ENCODE data around the gene INPP5A. TPM values are rescaled to one million over a fixed set of nuclear protein-coding genes. Genes with fewer than 3 reads are reported as not detected.

Gene INPP5A
- total RNA-seq, 2 experiments from 2014 or later = 7.4 to 7.5 TPM

DNA sequence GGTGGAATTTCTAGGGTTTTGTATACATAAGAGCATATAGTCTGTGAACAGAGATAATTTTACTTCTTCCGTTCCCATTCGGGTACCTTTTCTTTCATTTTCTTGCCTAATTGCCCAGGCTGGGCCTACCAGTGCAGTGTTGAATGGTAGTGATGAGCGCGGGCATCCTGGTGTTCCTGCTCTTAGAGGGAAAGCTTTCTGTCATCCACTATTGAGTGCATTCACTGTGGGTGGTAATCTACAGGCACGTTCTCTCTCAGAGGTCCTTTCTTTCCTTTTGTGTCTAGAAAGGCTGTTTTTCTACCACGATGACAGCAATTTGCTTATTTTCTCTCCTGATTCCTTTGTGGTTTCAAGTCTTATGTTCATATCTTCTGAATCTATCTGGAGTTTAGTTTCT is 65.0 kb downstream of the INPP5A start:
- Mint-ChIP-seq H3K27me3 (no peaks in the 10 kb centered on the region), H3K4me3 (no peak overlapping the region), H3K27ac (no peak overlapping the region), H3K4me1 (ENCODE audit: low read depth) (no peaks in the 10 kb centered on the region), H3K36me3 (peaks cover 19% of the 10 kb centered on the region), H3K9me3 (peaks cover 26% of the 10 kb centered on the region)
- POLR2A ChIA-PET = no interaction called here
- intact Hi-C loops (cut with micrococcal nuclease) = loop anchor here (1.0 kb wide), 1 partner anchor 12 kb away; no protein-coding TSS in a partner anchor
- CTCF ChIA-PET = interaction anchor here (2.0 kb wide), 1 partner anchor 52 kb away, joined by 4 read pairs; no protein-coding TSS in a partner anchor
- DNase-seq = no peak

DNA sequence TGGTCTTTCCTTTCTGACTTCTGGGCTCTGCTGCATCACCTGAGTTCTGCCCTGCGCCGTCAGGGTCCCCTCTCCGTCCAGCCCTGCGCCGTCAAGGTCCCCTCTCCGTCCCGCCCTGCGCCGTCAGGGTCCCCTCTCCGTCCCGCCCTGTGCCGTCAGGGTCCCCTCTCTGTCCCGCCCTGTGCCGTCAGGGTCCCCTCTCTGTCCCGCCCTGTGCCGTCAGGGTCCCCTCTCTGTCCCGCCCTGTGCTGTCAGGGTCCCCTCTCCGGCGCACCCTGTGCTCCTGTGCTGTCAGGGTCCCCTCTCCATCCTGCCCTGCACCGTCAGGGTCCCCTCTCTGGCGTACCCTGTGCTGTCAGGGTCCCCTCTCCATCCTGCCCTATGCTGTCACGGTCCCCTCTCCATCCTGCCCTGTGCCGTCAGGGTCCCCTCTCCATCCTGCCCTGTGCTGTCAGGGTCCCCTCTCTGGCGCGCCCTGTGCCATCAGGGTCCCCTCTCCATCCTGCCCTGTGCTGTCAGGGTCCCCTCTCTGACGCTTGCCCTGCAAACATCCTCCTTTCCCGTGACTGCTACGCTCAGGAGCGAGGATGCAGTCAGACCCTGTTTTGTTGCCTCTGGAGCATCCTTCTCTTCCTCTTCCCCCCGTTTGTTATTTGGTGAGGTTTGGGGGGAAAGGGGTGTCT is 66.4 kb downstream of the INPP5A start:
- Mint-ChIP-seq H3K4me1 (ENCODE audit: low read depth) (no peaks in the 10 kb centered on the region), H3K9me3 (peaks cover 20% of the 10 kb centered on the region), H3K27ac (no peak overlapping the region), H3K36me3 (peaks cover 15% of the 10 kb centered on the region), H3K27me3 (no peaks in the 10 kb centered on the region), H3K4me3 (no peak overlapping the region)
- no peak for DNase-seq
- CTCF ChIA-PET = interaction anchor here (2.0 kb wide), 1 partner anchor 51 kb away, joined by 4 read pairs; no protein-coding TSS in a partner anchor
- POLR2A ChIA-PET = no interaction called here
- intact Hi-C loops (cut with micrococcal nuclease) = no loop called here

DNA sequence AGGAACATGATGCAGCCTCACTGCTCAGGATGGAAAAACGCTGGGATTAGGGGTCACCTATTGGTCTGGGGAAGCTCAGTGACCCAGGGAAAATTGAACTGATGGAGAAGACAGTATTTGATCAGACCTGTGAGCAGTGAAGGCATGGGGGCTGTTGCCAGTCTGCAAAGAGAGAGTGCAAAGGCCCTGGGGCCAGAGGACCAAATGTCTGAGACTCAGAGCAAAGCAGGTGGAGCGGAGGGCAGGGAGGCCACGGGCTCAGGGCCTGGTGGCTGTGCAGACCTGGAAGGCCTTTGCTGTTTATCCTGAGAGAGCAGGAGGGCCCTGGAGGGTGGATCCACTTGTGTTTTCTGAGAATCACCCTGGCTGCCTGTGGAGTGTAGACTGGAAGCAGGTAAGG is 67.1 kb downstream of the INPP5A start:
- Mint-ChIP-seq H3K9me3 (peaks cover 13% of the 10 kb centered on the region), H3K36me3 (peaks cover 10% of the 10 kb centered on the region), H3K4me1 (ENCODE audit: low read depth) (no peaks in the 10 kb centered on the region), H3K27me3 (no peaks in the 10 kb centered on the region), H3K4me3 (no peak overlapping the region), H3K27ac (no peak overlapping the region)
- intact Hi-C loops (cut with micrococcal nuclease) = no loop called here
- DNase-seq = no peak
- ChIA-PET POLR2A (no interaction called here), CTCF (no interaction called here)

DNA sequence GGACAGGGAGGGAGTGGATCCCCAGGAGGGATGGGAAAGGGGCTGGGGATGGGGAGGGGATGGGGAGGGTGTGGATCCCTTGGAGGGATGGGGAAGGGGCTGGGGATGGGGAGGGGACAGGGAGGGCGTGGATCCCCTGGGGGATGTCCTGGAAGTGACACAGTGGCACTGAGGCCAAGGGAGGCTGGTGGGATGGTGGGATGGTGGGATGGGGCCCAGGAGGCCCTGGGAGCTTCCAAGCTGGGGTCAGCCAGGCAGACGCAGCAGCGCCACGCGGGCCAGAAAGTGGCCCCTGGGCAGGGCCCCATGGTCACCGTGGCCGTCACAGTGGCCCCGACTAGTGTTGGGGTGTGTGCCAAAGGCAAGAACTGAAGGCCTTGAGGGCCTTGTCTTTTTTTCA is 67.8 kb downstream of the INPP5A start:
- Mint-ChIP-seq H3K27me3 (no peaks in the 10 kb centered on the region), H3K36me3 (peaks cover 3% of the 10 kb centered on the region), H3K27ac (no peak overlapping the region), H3K4me1 (ENCODE audit: low read depth) (no peaks in the 10 kb centered on the region), H3K9me3 (peaks cover 9% of the 10 kb centered on the region), H3K4me3 (no peak overlapping the region)
- CTCF ChIA-PET = no interaction called here
- intact Hi-C loops (cut with micrococcal nuclease) = no loop called here
- POLR2A ChIA-PET = no interaction called here
- DNase-seq = no peak

DNA sequence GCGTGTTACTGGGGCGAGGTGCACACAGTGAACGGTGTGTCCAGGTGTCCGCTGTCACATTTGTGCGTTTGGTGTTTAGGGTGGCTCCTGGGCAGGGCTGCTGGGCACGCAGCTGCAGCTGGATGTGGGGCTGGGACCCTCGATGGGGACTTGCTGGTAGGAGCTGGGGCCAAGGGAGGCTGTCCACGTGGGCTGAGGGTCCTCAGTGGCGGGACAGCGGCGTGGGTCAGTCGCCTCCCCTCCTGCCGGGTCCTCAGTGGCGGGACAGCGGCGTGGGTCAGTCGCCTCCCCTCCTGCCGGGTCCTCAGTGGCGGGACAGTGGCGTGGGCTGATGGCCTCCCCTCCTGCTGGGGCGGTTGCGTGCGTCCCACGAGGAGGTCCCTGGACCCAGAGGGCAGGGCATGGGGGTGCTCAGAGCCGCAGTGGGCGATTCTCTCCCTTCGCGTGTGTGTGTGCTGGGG is 68.5 kb downstream of the INPP5A start:
- no peak for DNase-seq
- no peaks in the 10 kb centered on the region for H3K36me3 Mint-ChIP-seq
- H3K9me3 Mint-ChIP-seq = peaks cover 6% of the 10 kb centered on the region
- peaks cover 6% of the 10 kb centered on the region for H3K4me1 Mint-ChIP-seq (ENCODE audit: low read depth)
- H3K27ac Mint-ChIP-seq = no peak overlapping the region
- no peak overlapping the region for H3K4me3 Mint-ChIP-seq
- CTCF ChIA-PET = no interaction called here
- intact Hi-C loops (cut with micrococcal nuclease) = no loop called here
- POLR2A ChIA-PET = no interaction called here
- H3K27me3 Mint-ChIP-seq = no peaks in the 10 kb centered on the region

DNA sequence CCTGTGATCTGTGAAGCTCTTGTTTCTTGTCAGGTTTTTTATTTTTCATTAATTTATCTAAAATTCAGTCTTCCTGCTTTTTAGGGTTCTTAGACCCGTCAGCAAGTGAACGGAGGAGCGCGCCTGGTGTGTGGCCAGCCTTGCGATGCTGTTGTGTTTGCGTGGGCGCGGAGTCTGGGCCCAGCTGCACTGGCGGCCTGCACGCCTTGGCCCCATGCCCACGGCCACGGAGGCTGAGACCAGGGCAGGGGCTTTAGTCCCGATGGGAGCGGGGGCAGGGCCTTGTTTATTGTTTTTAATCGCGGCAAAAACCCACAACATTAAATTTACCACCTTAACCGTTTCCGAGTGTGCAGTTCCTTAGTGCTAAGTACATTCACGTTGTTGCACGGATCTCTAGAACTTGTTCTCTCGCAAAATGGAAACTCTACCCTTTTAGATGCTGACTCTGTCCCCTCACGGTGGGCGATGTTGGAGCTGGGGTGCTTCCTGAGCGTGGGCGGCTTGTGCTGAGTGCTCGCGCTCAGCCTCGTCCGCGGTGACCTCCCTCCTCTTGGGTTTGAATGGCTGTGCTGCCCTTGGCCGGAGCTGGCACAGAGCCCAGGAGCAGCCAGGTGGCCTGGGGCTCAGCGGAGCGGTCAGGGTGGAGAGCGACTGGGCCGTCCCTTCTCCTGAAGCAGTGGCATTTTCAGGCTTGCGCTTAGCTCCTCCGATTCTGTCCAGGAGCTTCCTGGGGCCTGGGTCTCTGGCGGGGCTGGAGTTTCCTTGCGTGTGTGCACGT is 69.1 kb downstream of the INPP5A start:
- no peak overlapping the region for H3K4me3 Mint-ChIP-seq
- intact Hi-C loops (cut with micrococcal nuclease) = no loop called here
- no peak overlapping the region for H3K27ac Mint-ChIP-seq
- peaks cover 2% of the 10 kb centered on the region for H3K9me3 Mint-ChIP-seq
- POLR2A ChIA-PET = no interaction called here
- peaks cover 8% of the 10 kb centered on the region for H3K4me1 Mint-ChIP-seq (ENCODE audit: low read depth)
- H3K36me3 Mint-ChIP-seq = no peaks in the 10 kb centered on the region
- CTCF ChIA-PET = no interaction called here
- no peaks in the 10 kb centered on the region for H3K27me3 Mint-ChIP-seq
- no peak for DNase-seq

DNA sequence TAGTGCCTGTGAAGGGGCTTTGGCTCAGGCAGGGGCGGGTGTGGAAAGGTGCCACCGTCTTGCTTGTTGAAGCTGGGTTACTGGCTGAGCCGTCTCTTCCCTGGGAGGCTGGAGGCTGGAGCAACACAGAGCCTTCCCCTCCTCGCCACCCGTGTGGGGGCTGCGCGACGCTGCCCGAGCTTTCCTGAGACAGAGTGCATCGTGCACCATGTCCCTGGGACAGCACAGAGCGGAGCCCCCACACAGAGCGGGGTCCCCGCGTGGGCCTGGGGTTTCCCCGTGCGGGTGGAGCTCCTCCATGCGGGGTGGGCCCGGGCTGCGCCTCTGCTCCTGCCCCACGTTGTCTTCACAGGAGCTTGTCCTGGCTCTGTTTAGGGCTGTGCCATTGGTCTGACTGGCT is 69.9 kb downstream of the INPP5A start:
- intact Hi-C loops (cut with micrococcal nuclease) = no loop called here
- Mint-ChIP-seq H3K4me3 (no peak overlapping the region), H3K27ac (no peak overlapping the region), H3K27me3 (no peaks in the 10 kb centered on the region), H3K36me3 (no peaks in the 10 kb centered on the region), H3K9me3 (peaks cover 2% of the 10 kb centered on the region), H3K4me1 (ENCODE audit: low read depth) (peaks cover 14% of the 10 kb centered on the region)
- no peak for DNase-seq
- POLR2A ChIA-PET = no interaction called here
- CTCF ChIA-PET = no interaction called here

DNA sequence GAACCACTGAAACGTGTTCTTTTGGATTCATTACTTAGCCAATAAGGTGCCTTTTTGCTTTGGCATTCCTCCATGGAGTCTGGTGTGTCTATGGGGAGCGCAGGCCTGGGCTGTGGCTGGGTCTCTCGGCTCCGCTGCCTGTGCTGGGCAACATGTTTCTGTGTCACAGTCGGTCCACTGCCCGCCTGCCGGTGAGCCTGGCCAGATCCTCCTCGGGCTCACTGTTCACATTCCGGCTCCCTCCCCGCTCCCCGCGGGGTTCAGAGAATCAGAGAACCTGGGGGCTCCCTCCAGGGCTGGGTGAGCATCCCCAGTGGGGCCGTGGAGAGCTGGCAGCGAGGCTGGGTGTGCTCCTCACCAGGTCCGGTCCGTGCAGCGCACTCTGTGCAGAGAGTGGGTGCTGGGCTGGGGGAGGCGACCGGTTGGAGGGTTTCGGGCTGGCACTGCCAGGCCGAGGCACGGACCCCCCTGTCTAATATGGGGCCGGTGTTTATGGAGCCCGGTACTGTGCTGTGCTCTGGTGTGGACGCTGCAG is 70.4 kb downstream of the INPP5A start:
- Mint-ChIP-seq H3K4me3 (no peak overlapping the region), H3K27ac (no peak overlapping the region), H3K36me3 (no peaks in the 10 kb centered on the region), H3K4me1 (ENCODE audit: low read depth) (peaks cover 17% of the 10 kb centered on the region), H3K9me3 (peaks cover 2% of the 10 kb centered on the region), H3K27me3 (no peaks in the 10 kb centered on the region)
- ChIA-PET POLR2A (no interaction called here), CTCF (no interaction called here)
- no peak for DNase-seq
- intact Hi-C loops (cut with micrococcal nuclease) = no loop called here

DNA sequence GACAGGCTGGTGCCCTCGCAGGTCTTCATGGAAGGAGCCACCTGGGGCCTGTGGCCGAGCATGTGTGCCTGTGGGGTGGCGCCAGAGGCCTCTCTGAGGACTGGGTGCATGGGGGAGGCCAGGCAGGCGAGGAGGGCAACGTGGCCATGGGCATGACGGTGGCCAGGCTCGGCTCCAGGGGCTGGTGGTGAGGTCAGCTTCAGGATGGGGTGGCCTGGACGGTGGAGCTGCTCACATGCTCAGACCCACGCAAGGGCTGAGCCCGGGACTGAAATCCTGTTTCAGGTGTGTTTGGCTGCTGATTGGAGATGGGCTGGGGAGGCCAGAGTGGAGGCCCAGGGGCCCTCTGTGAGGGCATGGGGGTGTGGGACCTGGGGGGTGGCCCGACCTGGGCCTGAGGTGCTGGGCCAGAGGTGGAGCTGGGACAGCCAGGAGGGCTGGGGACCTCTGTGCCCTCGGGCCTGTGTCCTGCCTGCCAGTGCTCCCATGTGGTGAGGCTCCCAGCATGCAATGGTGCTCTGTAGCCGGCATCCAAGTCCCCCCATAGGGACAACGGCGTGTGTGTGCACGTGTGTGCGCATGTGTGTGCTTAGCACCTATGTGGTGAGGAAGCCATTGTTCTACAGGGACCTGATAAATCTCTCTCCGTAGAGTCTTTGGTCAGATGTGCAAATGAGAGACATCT is 71.1 kb downstream of the INPP5A start:
- no peaks in the 10 kb centered on the region for H3K27me3 Mint-ChIP-seq
- H3K27ac Mint-ChIP-seq = no peak overlapping the region
- ChIA-PET CTCF (no interaction called here), POLR2A (no interaction called here)
- no peaks in the 10 kb centered on the region for H3K36me3 Mint-ChIP-seq
- peaks cover 2% of the 10 kb centered on the region for H3K9me3 Mint-ChIP-seq
- H3K4me3 Mint-ChIP-seq = no peak overlapping the region
- H3K4me1 Mint-ChIP-seq (ENCODE audit: low read depth) = peaks cover 17% of the 10 kb centered on the region
- intact Hi-C loops (cut with micrococcal nuclease) = no loop called here
- DNase-seq = no peak

DNA sequence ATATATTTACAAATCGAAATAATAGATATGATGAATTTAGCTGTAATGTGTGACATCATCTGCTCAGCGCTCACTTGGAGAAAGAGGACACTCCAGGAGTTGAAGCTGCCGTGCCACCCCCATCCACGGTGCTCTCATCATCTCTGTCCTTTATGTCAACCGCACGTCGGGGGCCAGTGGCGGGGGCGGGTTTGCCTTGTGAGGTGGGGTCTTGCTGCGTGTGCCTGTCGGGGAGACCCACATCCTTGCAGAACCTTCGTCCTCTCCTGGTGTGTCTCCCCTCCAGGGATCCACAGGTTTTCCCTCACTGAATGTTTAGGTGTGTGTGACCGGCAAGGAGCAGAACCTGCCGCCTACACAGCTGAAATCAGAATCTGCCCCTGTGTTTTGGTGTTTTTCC is 71.6 kb downstream of the INPP5A start:
- H3K27ac Mint-ChIP-seq = no peak overlapping the region
- no peaks in the 10 kb centered on the region for H3K27me3 Mint-ChIP-seq
- no peaks in the 10 kb centered on the region for H3K36me3 Mint-ChIP-seq
- H3K4me3 Mint-ChIP-seq = no peak overlapping the region
- DNase-seq = no peak
- intact Hi-C loops (cut with micrococcal nuclease) = no loop called here
- POLR2A ChIA-PET = no interaction called here
- CTCF ChIA-PET = no interaction called here
- H3K9me3 Mint-ChIP-seq = peaks cover 2% of the 10 kb centered on the region
- H3K4me1 Mint-ChIP-seq (ENCODE audit: low read depth) = peaks cover 17% of the 10 kb centered on the region

DNA sequence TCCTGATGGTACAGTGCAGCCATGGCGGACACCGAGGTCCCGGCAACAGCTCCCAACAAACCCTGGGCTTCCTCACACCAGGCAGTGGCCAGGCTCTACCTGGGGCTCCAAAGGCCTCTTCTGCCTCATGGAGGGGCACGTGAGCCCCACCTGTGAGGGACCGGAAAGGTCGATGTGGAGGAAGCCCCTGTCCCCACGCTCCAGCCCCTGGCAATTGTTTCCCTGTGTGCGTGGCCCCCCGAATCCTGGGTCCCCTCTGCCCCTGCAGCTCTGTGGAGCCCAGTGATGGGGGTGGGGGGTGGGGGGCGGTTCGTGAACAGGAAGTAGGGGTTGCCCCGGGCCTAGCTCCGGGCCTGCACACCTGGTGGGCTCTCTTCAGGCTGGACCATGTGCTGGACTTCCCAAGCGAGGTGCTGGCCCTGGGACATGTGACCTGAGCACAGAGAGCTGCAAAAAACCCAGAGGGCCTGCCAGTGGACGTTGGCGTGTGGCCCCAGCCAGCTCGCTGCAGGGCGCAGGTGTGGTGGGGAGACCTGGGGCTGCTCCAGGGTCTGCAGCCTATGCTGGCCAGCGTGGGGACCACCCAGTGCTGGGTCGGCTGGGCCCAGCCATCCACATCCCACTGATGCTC is 72.6 kb downstream of the INPP5A start:
- H3K9me3 Mint-ChIP-seq = peaks cover 2% of the 10 kb centered on the region
- H3K4me3 Mint-ChIP-seq = no peak overlapping the region
- intact Hi-C loops (cut with micrococcal nuclease) = no loop called here
- H3K27ac Mint-ChIP-seq = no peak overlapping the region
- DNase-seq = no peak
- ChIA-PET POLR2A (no interaction called here), CTCF (interaction anchor here (0.7 kb wide), 1 partner anchor 32 kb away, joined by 3 read pairs; no protein-coding TSS in a partner anchor)
- no peaks in the 10 kb centered on the region for H3K36me3 Mint-ChIP-seq
- peaks cover 18% of the 10 kb centered on the region for H3K4me1 Mint-ChIP-seq (ENCODE audit: low read depth)
- no peaks in the 10 kb centered on the region for H3K27me3 Mint-ChIP-seq
